HepG2 (cell line): ENCODE results near the gene PDS5B.

Source experiments
- CHD2 ChIP-seq: IDR thresholded peaks from 2 replicates; pipeline ENCODE4 v1.6.1; 2011; ENCODE audit warnings: low read depth, low read length, improper control_type of control experiment
- HDAC1 ChIP-seq: sonication (generic); formaldehyde crosslinking; IDR thresholded peaks from 2 replicates; pipeline ENCODE4 v1.5.1; 2020; ENCODE audit warnings: mild to moderate bottlenecking, missing genetic modification reagents
- MEIS1 ChIP-seq: sonication (generic); formaldehyde crosslinking; IDR thresholded peaks from 2 replicates; pipeline ENCODE4 v1.9.0; 2021; ENCODE audit warnings: mild to moderate bottlenecking, missing genetic modification reagents, moderate library complexity, borderline replicate concordance
- THRA ChIP-seq: sonication (generic); formaldehyde crosslinking; IDR thresholded peaks from 2 replicates; pipeline ENCODE4 v1.4.0; 2020; ENCODE audit warnings: missing genetic modification reagents, borderline replicate concordance

DNA sequence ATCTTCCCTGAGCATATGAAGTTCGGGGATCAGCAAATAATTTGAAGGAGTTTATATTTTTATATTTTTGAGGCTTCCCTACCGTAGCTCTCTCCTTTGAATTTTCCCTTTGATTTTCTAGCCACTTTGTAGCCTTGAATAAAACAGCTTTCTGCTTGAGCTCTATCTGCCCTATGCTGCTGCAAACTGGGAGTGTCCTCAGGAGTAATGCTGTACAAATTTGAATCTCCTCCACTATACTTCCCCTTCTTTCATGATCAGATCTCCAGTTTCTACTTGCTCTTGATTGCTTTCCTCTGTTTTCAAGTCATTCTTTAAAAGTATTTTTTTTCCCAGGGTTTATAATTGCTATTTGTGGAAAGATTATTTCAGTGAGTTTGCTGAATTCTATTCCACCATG, 14.6 kb downstream of the PDS5B start:
- TF ChIP-seq HDAC1 (no peak), MEIS1 (no peak), THRA (CRISPR knock-in tag) (no peak), CHD2 (no peak)
